ENCODE measurements around the gene FMO1.

DNA sequence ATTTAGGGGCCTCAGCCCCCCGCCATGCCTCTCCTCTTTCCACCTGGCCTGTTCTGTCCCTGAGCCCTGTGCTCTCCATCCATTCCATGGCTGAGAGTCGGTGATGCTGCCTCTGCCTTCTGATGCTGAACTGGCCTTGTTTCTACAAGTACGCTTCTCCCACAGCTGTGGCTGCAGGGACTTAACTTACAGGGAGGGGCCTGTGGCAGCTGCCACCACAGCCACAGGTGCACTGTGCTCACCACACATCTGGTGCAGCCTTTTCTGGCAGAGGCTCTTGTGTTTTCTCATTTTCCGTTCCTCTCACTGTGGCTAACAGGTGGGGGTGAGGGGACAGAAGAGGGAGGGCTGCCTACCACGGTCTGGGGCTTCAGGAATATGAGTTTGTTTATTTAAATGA, 4.2 kb downstream of the FMO1 start:
- TF ChIP-seq, protein P1, sequence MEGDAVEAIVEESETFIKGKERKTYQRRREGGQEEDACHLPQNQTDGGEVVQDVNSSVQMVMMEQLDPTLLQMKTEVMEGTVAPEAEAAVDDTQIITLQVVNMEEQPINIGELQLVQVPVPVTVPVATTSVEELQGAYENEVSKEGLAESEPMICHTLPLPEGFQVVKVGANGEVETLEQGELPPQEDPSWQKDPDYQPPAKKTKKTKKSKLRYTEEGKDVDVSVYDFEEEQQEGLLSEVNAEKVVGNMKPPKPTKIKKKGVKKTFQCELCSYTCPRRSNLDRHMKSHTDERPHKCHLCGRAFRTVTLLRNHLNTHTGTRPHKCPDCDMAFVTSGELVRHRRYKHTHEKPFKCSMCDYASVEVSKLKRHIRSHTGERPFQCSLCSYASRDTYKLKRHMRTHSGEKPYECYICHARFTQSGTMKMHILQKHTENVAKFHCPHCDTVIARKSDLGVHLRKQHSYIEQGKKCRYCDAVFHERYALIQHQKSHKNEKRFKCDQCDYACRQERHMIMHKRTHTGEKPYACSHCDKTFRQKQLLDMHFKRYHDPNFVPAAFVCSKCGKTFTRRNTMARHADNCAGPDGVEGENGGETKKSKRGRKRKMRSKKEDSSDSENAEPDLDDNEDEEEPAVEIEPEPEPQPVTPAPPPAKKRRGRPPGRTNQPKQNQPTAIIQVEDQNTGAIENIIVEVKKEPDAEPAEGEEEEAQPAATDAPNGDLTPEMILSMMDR (conservative IDR thresholded peaks at IDR 0.05; ENCODE audit: low read depth, low read length) = no peak
- TF ChIP-seq EZH2 (IDR thresholded peaks at IDR 0.05; ENCODE audit: borderline replicate concordance, low read depth, low read length, poor library complexity, severe bottlenecking) = no peak
